ENCODE measurements around the gene STK38L.

STK38L gene

DNA sequence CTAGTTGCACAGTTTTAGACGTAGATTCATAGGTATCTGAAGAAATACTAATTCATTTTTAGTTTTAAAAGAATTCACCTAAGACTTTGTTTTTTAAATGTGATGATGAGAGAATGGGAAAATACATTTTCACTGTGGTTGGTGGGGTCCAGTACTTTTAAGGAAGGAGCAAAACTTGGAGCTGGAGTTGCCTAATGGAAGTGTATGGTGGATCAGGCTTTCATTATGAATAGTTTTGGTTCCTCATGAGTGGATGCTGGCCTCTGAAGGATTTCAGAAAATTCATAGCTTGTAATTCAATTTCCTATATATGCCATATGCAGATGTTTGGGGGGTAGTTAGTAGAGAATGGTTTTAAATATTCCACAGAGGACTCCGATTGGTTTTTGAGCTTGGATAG, 27.1 kb downstream of the STK38L start:
- Histone ChIP-seq H3K36me3 (ENCODE audit: control insufficient read depth, insufficient read depth, low read length) (no peaks in the 10 kb centered on the region), H3K79me2 (peaks cover 31% of the 10 kb centered on the region), H3K27me3 (ENCODE audit: control insufficient read depth, insufficient read depth, low read length) (no peaks in the 10 kb centered on the region), H3K4me1 (no peaks in the 10 kb centered on the region), H2AFZ (no peak overlapping the region), H3K27ac (no peak overlapping the region), H3K4me3 (ENCODE audit: low read depth, low read length) (no peak overlapping the region), H3K4me2 (ENCODE audit: low read length) (no peak overlapping the region), H3K9ac (no peak overlapping the region), H3K9me3 (ENCODE audit: control insufficient read depth, low read length) (no peaks in the 10 kb centered on the region)
- TF ChIP-seq CTCF (IDR thresholded peaks at IDR 0.05), result no peak

DNA sequence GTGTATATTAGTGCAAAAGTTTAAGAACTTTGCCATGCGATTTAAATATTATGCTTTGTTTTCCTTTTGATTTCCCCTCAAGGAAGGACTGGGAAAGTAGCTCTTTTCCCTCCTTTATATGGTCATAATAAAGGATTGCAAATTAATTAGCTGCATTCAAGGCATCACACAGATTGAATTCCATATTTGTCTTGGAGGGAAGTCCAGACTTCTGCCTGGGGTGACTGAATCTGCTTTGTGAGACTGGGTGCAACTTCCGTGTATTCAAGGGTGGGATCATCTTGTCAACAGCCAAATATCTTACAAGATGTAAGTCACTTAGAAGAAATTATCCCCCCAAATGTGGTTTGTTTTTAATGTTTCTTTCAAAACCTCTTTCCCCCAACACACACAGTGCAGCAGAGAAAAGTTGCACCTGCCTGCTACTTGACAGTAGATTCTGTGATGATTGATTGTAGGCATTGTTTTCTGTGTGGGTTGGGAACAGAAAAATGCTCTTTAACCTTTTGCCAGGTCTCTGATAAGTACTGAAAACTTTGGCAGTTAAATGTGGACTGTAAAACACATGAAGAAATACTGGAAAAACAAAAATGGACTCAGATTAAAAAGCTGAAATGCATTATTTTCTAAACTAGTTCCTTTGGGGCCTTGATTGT, 28.4 kb downstream of the STK38L start:
- H3K4me2 ChIP-seq (ENCODE audit: low read length), result peak overlapping the region; percentile 11
- no peak overlapping the region for H2AFZ ChIP-seq
- no peak overlapping the region for H3K9ac ChIP-seq
- H3K4me3 ChIP-seq (ENCODE audit: low read depth, low read length), result no peak overlapping the region
- peaks cover 27% of the 10 kb centered on the region for H3K79me2 ChIP-seq
- no peaks in the 10 kb centered on the region for H3K27me3 ChIP-seq (ENCODE audit: control insufficient read depth, insufficient read depth, low read length)
- no peaks in the 10 kb centered on the region for H3K9me3 ChIP-seq (ENCODE audit: control insufficient read depth, low read length)
- H3K36me3 ChIP-seq (ENCODE audit: control insufficient read depth, insufficient read depth, low read length), result no peaks in the 10 kb centered on the region
- H3K4me1 ChIP-seq, result peaks cover 6% of the 10 kb centered on the region
- H3K27ac ChIP-seq, result no peak overlapping the region
- no peak for TF ChIP-seq CTCF (IDR thresholded peaks at IDR 0.05)

DNA sequence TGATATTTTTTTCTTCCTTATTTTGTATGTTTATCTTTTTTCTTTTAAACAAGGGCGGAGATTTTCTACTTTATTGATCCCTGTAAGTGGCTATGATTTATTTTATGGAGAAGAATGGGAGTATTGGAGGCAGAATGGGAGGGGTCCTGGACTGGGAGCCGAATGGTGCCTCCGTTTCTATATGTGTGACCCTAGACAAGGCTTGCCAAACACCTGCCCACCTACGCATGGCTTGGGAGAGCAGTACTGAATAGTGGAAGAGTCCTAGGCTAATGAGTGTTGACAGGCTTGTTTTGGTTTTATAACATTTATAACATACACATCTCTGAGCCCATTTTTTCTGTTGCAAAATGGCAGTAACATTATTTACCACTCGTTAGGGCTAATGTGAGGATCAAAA, 29.0 kb downstream of the STK38L start:
- H3K79me2 ChIP-seq, result peaks cover 24% of the 10 kb centered on the region
- no peak overlapping the region for H3K4me2 ChIP-seq (ENCODE audit: low read length)
- H3K4me3 ChIP-seq (ENCODE audit: low read depth, low read length), result no peak overlapping the region
- no peaks in the 10 kb centered on the region for H3K27me3 ChIP-seq (ENCODE audit: control insufficient read depth, insufficient read depth, low read length)
- no peak overlapping the region for H3K27ac ChIP-seq
- TF ChIP-seq CTCF (IDR thresholded peaks at IDR 0.05), result no peak
- peaks cover 9% of the 10 kb centered on the region for H3K4me1 ChIP-seq
- H3K9ac ChIP-seq, result no peak overlapping the region
- no peaks in the 10 kb centered on the region for H3K36me3 ChIP-seq (ENCODE audit: control insufficient read depth, insufficient read depth, low read length)
- H2AFZ ChIP-seq, result no peak overlapping the region
- no peaks in the 10 kb centered on the region for H3K9me3 ChIP-seq (ENCODE audit: control insufficient read depth, low read length)

DNA sequence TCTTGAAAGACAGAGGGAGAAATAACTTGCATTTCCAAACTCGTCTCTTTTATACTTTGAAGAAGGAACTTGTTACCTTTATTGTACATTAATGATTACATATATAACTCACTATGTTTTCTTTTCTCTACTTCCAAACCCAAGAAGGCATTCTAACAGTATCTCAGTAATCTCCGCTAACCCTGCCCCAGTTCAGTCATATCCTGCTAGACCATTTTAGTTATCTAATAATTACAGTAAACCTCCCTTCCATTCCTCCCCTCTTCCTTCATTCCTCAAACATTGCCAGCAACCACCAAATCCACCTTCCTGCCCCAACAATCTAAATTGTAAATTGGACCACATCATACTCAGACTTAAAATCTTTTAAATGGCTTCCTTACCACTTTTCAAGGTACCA, 30.6 kb downstream of the STK38L start:
- Histone ChIP-seq H2AFZ (no peak overlapping the region), H3K9me3 (ENCODE audit: control insufficient read depth, low read length) (no peaks in the 10 kb centered on the region), H3K79me2 (peaks cover 22% of the 10 kb centered on the region), H3K4me3 (ENCODE audit: low read depth, low read length) (no peak overlapping the region), H3K4me2 (ENCODE audit: low read length) (no peak overlapping the region), H3K9ac (no peak overlapping the region), H3K27ac (no peak overlapping the region), H3K27me3 (ENCODE audit: control insufficient read depth, insufficient read depth, low read length) (no peaks in the 10 kb centered on the region), H3K36me3 (ENCODE audit: control insufficient read depth, insufficient read depth, low read length) (no peaks in the 10 kb centered on the region), H3K4me1 (peaks cover 12% of the 10 kb centered on the region)
- no peak for TF ChIP-seq CTCF (IDR thresholded peaks at IDR 0.05)

DNA sequence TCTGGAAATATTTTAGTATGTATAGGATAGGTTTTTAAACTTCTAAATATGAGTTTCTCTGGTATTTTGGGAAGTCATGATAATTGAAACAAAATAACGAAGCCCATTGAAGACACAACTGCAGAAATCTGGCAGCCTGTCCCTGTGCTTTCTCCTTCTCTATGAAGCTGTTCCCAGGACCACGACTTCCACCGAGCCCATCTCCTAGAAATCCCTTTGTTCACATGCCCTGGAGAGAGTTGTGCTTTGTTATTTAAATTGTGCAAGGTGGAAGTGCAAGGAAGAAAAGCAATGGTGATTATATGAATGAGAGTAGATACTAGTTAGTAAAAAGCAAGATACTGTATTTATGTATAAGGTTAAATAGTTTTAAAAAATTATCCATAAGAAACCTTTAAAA, 32.2 kb downstream of the STK38L start:
- Histone ChIP-seq H3K4me1 (peaks cover 12% of the 10 kb centered on the region), H3K36me3 (ENCODE audit: control insufficient read depth, insufficient read depth, low read length) (no peaks in the 10 kb centered on the region), H3K9me3 (ENCODE audit: control insufficient read depth, low read length) (no peaks in the 10 kb centered on the region), H3K4me2 (ENCODE audit: low read length) (no peak overlapping the region), H3K27me3 (ENCODE audit: control insufficient read depth, insufficient read depth, low read length) (no peaks in the 10 kb centered on the region), H2AFZ (no peak overlapping the region), H3K9ac (no peak overlapping the region), H3K79me2 (peaks cover 10% of the 10 kb centered on the region), H3K4me3 (ENCODE audit: low read depth, low read length) (no peak overlapping the region), H3K27ac (no peak overlapping the region)
- TF ChIP-seq CTCF (IDR thresholded peaks at IDR 0.05), result no peak
